GM12874 (cell line): Measurements from ENCODE around the gene MLXIP.

Source experiments
- TF ChIP-seq, protein P1 (sequence below): IDR thresholded peaks from 2 replicates; pipeline ENCODE4 v1.5.1; 2011; ENCODE audit warnings: low read depth, mild to moderate bottlenecking, control low read depth, low read length, moderate library complexity; ENCODE audit not compliant: insufficient read depth

Gene MLXIP

DNA sequence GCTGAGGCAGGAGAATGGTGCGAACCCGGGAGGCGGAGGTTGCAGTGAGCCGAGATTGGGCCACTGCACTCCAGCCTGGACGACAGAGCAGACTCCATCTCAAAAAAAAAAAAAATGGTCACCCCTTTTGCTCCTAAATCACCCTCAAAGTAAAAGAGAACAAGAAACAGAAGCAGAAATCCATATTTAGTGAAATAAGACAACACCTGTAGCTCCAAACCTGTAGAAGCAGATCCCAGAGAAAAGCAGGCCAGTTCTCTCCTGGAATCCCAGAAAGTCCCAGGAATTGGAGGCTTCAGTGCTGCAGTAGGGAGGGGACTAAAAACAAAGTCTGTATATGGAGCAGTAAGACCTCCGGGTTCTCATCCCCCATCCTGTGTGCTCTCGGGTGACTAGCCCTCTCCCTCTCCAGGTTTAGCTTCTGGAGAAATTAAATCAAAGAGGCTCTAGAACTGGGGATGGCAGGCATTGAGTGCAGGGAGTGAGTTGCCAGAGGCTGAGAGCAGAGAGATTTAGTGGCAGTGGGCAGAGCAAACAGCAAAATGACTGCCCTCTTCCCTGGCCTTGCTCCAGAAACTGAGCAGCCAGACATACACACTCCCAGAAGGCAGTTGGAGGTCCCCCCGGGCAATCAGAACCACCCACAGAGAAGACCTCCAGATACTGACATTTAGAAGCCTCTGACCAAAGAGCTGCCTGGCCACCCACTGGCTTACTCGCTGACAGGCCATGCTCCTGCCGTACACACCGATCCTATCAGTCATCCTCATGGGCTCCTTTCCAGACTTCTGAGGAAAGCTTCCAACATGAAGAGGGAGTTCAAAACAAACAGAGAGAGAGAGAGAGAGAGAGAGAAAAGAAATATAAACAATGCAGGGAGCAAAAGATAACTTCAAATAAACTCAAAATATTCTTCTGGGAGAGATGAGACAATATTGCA, 6.3 kb upstream of the MLXIP start:
- TF ChIP-seq, protein P1, sequence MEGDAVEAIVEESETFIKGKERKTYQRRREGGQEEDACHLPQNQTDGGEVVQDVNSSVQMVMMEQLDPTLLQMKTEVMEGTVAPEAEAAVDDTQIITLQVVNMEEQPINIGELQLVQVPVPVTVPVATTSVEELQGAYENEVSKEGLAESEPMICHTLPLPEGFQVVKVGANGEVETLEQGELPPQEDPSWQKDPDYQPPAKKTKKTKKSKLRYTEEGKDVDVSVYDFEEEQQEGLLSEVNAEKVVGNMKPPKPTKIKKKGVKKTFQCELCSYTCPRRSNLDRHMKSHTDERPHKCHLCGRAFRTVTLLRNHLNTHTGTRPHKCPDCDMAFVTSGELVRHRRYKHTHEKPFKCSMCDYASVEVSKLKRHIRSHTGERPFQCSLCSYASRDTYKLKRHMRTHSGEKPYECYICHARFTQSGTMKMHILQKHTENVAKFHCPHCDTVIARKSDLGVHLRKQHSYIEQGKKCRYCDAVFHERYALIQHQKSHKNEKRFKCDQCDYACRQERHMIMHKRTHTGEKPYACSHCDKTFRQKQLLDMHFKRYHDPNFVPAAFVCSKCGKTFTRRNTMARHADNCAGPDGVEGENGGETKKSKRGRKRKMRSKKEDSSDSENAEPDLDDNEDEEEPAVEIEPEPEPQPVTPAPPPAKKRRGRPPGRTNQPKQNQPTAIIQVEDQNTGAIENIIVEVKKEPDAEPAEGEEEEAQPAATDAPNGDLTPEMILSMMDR: no peak

DNA sequence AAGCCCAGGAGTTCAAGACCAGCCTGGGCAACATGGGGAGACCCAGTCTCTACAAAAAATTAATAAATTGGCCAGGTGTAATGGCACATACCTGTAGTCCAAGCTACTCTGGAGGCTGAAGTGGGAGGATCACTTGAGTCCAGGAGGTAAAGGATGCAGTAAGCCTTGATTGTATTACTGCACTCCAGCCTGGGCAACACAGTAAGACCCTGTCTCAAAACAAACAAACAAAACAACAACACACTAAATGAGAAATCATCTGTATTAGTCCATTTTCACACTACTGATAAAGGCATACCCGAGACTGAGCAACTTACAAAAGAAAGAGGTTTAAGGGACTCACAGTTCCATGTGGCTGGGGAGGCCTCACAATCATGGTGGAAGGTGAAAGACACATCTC, 4.7 kb upstream of the MLXIP start:
- TF ChIP-seq, protein P1: no peak

DNA sequence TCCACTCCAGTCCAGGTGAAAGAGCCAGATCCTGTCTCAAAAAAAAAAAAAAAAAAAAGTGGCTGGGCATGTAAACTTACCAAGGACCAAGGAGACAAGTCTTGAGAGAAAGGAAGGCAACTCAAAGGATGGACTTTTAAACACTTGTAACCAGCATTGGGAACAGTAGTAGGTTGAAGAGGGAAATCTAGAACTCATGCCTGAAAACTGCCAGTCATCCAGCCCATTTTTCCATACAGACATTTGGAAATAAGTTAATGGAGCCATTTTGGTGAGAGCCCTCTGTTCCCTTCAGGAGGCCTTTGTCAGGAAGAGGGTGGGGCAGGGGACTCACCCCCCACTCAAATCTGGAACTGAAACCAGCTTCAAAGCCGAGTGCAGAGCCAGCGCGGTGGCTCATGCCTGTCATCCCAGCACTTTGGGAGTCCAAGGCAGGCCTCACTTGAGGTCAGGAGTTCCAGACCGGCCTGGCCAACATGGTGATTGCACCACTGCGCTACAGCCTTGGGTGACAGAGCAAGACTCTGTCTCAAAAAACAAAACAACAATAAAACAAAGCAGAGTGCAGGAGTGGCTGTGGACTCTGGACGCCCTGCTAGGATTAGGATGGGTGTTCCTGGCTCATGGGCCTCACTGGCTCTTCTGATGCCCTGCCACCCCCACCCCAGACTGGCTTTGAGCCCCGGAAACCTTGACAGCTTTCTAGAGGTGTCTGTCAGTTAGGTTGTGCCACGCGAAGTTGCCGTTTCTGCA, 1.6 kb upstream of the MLXIP start:
- TF ChIP-seq, protein P1: no peak

GRCh38 chr12:122079033-122079531, 526 bp downstream of the MLXIP start:
- TF ChIP-seq, protein P1: no peak

DNA sequence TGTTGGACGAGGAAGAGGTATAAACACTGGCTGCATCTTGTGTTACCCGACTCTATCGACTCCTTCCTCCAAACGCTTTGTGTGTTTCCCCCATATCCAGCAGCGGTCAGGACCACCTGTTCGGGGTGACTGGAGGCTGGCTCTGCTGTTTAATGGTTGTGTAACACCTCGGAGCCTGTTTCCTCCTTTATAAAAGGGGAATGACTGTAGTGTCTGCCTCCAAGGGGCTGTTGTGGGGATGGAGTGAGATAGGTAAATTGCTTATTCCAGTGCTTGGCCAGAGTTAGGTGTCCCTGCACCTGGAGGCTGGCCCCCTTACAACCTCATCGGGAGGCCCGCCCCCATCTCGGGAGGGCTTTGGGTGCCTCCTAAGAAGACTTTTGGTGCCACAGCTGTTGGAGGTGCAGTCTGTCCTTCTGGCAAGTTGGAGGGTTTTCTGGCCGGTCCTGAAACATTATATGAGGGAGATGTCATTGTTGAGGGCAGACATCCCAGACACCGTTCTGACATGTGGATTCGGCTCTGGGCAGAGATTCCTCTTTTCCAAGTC, 1.1 kb downstream of the MLXIP start:
- TF ChIP-seq, protein P1: no peak

GRCh38 chr12:122080149-122081082, 1.9 kb downstream of the MLXIP start:
- TF ChIP-seq, protein P1: no peak
